Suppressor macrophage treated with lipopolysaccharide for 1 hour (primary cell): ENCODE data around the gene ANTXR1.

Experiments
- DNase-seq, 3 donors: peaks; one replicate each; pipeline ENCODE4 v3.0.0-alpha.2; 2020 to 2022

Gene ANTXR1

DNA sequence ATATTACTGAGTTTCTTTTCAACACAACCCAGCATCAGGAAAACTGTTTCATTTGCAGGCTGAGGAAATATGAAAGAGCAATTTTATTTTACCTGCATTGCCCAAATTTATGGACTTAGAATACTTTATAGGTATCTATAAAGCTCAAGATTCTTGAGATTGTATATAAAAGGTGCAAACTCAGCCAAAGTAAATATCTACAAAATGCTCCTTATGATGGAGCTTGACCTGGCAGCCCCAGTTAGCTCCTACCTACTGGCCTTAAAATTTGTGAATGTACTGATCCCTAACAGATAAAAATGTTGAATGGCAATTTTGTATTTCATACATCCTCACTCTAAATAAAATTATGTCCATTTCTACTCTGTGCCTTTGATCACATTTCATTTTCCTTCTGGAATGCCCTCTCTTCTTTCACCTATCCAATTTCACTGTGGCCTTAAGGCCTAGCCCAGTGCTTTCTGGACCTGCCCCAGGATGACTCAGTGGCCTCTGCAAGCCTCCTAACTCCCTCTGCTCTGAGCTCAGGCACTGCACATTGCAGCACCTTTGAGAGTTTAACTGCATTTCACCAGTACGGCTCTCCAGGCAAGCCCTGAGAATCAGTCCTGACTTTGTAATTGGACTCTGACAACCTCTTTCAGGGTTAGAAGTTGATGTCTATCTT lies 125.9 kb downstream of the ANTXR1 start:
- no peak for DNase-seq

DNA sequence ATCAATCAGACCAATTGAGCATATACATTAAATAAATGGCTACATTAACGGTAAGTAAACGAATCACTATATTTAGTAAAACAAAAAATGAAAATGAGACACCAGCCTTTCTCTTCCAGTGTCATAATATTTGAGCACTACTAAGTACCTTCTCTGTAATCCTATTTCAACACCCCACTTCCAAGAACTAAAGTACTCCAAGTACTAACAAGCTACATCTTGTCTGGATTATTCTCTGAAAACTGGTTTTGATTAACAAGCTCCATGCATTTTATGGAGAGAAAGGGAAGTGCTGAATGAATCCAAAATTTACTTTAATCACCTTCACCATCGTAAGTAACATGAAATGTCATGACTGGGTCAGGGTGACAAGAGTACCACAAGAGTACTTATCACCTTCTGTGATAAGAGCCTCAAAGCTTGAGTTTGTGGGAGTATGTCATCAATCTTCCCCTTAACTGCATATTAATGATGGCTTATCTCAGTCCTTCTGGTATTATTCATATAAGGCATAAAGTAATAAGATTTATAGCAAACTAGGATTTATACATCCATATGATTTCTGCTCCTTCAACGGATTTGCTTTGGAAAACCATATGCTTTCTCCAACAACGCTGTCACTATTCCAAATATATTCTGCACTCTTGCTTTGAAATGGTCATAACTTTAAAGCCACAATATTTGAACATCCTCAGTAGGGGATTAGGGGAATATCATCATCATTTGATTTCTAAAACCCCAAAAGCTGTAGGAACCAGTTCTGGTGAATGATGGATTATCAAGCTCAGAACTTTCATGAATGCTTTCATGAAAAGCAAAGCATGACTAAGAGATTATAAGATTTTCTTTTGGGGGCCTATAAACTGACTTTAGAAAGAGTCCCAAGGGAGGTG lies 127.0 kb downstream of the ANTXR1 start:
- no peak for DNase-seq

DNA sequence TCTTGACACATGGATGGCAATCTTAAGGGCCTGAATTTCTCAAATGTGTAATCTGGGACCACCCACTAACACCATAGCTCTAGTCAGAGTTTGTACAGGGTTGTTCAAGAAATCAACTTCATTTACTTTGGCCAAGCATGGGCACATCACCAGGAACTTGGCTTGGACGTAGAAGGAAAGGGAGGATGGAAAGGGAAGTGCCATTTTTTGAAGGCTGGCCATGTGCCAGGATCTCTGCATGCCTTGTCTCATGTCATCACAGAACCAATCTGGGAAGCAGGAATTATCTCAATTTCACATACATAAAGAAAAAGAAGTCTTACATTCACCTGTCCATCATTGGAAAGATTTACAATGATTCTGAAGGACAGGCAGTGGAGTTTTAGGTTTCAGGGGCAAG lies 128.1 kb downstream of the ANTXR1 start:
- peak; percentile 49 to 67 (median 55) for DNase-seq

DNA sequence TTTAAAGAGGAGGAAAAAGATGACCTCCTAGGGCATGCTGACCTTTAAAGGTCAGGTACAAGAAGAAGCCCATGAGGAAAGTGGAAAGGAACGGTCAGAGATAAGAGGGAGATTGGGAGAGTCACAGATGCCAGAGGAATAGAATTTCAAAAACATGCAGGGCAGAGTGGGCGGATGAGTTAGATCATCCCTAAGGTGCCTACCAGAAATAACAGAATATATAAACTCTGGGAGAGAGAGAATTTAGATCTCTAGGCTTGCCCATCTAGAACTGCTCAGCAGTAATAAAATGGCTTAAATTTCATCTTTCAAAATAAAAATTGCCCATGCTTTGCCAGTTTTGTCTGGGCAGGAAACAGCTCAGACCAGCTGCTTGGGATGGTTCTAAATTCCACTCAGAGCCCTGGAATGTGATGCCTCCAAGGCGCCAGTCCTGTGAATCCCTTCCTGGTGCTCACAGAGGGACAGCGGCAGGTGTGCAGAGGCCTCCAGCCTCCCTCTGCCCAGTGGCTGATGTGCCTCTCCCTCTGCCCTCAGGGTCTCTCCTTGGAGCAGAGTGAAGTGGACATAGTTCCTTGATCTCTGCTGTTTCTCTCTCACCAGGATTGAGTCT lies 130.9 kb downstream of the ANTXR1 start:
- DNase-seq: no peak

DNA sequence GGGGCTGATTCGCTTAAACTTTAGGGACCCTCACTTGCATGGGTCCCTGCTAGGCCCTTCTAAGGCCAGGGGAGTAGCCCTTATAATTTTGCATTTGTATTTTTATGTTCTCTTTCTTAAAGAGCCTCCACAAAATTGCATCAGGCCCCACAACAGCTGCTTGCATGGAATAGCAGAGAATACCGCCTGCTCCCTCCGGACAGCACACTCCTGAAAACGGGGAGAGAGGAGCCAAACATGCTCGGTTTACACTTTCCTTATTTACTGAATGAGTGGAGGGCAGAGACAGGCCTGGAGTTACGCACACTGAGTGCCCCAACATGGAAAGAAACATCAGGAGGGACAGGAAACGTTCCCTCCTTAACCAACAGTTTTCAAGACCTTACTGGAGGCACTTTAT lies 132.2 kb downstream of the ANTXR1 start:
- no peak for DNase-seq

DNA sequence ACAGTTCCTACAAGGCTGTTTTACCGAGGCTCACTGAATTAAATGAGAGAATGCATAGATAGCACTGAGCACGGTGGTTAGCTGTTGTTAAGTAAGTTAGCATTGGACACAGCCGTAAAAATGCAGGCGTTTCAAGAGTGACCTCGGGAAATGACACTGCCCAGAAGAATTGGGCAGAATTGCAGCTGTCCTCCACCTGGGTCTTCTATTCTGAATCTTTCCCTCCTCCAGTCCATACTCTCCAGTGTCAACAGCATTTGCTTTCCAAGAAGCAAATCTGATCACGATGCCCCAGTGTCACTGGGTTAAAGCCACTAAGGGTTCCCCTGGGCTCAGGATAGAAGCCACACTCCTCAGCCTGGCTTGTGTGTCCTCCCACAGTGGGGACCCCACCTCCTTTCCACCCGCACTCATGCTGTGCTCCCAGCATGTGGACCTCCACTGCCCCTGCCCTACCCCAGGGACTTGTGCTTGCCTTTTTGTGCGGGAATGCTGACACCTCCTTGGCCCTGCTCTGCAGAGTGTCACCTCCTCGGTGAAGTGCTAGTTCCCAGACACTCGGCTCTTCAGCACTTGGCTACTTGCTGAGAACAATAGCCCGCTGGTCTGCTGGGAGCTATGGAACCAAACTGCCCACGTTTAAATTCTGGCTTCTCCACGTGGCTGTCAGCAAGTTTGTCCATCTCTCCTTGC lies 135.0 kb downstream of the ANTXR1 start:
- no peak for DNase-seq

DNA sequence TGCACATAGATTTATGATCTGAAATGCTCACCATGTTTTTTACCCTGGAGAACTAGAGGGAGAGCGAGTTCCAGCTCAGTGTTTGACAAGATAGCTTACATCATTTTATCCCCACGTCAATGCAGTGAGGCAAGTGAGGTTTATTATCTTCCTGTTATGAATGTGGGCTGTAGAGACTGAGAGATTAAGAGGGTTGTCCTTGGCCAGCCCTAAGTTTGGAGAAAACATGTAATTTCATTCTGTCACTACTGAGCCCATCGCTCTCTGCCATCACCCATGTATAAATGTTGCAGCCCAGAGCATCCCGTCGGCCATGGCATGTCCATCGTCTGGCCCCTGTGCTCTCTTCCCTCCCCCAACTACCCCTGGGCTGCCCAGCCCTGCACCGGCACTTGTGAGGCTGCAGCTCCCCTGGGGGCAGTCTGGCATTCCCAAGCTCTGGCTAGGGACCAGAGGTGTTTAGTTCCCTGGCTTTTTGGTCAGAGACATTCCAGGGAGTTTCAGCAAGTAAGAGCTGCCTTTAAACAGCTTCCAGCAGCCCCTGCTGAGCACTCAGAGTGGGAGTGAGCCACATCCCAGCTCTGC lies 136.7 kb downstream of the ANTXR1 start:
- no peak for DNase-seq

DNA sequence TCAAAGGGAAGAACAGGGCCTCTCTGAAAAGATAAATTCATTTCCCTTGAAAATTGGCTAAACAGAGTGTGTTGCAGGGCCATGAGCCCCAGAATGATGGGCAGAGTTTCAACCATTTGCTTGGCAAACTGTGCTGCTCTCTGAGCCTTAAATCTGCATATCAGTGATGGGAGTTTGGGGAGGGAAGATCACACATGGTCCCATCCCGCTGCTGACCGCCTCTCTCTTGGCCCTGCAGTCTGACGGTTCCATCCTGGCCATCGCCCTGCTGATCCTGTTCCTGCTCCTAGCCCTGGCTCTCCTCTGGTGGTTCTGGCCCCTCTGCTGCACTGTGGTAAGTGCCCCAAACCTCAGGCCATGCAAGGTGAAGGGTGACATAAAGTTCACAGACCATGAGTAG lies 139.0 kb downstream of the ANTXR1 start:
- no peak for DNase-seq

DNA sequence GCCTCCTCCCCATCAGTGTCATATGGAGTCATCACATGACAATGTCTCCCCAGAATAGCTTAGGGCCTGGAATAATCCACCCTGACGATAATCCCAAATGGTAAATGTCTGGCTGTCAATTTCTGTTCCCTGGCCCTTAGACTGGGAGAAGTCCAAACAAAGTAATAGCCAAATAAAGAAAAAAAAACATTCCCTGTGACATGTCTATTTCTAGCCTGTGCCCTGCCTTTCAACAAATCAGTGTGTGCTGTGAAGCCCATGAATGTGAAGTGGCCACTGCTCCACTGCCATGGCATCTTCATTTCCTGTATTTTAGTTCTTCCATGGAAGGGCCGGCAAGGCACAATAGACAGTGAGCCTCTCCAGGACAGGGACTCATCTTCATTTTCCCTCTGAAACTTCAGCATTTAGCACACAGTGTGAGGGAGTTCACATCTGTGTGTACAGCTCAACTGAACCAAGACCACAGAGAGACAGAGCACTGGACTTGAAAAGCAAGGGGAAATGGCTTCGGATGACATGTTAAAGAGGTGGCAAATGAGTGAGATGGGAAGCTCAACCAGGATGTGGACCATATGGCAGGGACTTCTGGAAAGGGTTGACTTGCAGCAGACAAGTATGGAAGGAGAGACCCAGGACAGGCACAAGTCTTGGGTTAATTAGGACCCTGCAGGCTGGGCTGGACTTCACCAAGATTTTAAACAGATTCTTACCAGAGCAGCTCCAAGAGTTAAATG lies 140.0 kb downstream of the ANTXR1 start:
- no peak for DNase-seq

DNA sequence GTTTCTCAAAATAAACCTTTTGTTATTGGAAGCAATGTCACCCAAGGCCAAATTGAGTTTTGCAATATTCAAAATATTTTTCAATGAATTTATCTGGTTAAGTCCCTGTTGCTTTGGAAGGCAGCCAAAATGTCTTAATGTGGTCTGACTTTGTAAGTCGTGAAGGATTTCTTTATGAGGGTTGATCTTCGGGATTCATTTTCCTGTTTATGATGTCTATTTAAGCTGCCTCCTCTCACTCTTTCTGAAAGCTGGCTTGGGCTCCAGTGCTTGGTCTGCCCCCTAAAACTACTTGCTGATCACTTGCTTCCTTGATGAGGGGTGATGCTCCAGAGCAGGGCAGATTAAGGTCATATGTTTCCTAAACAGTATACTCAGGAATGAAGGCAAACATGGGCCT lies 141.1 kb downstream of the ANTXR1 start:
- no peak for DNase-seq

DNA sequence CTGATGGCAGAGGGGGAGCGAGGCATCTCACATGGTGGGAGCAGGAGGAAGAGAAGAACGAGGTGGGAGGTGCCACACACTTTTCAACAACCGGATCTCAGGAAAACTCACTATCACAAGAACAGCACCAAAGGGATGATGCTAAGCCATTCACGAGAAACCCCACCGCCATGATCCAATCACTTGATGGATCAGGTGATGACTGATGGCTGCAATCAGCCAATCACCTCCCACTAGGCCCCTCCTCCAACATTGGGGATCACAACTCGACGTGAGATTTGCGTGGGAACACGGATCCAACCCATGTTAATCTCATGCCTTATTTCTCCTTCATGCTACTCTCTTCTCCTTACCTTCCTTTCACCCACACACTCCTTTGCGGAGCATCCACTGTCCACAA lies 143.6 kb downstream of the ANTXR1 start:
- DNase-seq: no peak

DNA sequence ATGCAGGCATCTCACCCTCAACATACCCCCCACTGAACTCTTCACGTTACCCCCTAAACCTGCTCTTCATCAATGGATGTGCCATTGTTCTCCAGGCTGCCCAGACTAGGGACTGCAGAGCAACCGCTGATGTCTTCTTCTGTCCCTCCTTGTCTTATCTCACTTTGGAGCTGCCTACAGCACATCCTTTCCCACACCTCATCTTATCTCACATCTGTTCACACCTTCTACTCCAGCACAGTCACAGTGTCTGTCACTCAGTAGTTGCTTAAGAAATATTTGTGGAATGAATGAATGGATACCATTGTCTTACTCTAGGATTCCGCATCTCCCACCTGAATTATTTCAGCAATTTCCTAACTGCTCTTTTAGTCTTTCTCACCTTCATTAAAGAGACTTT lies 144.5 kb downstream of the ANTXR1 start:
- no peak for DNase-seq

DNA sequence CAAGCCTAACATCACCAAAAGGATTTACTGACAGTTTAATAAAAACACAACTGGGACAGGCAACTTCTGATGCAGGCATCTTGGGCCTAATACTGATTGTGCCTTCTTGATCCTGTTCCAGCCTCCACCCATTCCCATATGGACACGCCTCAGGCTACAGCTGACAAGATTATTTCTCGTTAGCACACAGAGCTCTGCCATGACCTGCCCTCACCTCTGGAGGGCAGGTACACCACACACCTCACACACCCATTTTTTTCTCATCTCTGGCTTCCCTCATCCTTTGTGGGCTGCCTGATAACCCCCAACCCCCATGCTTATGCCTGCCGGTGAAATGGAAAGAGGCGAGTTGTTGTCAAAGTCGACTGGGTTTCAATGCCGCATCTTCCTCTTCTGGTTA lies 147.0 kb downstream of the ANTXR1 start:
- DNase-seq: no peak

DNA sequence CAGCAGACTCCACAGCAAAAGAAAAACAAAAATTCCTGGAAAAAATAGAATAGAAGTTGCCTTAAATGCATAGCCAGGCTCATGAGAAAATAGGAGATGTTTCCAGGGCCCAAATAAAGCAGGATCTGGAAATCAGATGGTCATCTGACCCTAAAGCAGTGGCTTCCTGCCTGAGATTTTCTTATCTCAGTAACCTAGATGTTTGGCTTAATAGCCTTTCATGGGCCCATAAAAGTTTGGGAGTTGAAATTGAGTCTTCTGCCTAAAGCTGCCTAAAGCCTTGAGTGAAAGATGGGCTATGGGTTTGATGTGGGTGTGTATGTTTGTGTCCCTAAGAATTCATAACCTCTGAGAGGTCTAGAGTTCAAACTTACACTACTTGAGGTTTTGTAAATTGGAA lies 149.1 kb downstream of the ANTXR1 start:
- no peak for DNase-seq

DNA sequence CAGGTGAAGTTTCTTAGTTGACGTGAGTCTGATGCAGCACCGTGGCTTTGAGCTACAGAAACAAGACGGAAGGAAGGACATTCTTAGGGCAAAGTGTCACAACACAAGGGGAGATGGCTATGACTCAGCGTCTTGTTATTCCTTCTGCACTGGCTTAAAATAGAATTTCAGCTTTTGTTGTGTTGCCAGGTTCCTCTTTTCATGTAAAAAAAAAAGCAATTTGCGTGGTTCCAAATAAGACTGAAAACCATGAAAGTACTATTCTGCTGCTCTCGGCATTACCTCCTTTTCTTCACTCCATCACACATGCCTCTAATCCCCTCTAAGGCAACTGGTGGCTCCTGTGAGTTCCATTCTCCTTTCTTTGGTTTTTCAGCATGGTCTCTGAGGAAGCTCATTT lies 150.1 kb downstream of the ANTXR1 start:
- DNase-seq: peak; percentile 83 to 95 (median 94)

DNA sequence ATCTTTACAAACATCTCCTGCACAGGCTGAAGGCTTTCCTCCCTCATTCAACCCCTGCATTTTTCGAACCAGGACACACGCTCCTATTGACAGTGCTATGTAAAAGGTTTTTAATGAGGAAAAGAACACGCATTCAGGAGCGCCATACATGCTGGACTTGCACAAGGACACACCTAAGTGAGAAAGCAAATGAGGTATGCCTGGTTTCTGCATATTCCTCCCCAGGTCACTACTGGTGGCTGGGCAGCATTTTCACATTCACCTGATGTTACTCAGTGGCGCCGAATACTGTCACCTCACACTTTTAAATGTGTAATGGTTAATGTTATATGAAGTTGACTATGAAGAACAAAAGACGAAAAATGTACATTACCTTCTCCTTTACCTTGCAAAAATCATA lies 150.6 kb downstream of the ANTXR1 start:
- DNase-seq: no peak

DNA sequence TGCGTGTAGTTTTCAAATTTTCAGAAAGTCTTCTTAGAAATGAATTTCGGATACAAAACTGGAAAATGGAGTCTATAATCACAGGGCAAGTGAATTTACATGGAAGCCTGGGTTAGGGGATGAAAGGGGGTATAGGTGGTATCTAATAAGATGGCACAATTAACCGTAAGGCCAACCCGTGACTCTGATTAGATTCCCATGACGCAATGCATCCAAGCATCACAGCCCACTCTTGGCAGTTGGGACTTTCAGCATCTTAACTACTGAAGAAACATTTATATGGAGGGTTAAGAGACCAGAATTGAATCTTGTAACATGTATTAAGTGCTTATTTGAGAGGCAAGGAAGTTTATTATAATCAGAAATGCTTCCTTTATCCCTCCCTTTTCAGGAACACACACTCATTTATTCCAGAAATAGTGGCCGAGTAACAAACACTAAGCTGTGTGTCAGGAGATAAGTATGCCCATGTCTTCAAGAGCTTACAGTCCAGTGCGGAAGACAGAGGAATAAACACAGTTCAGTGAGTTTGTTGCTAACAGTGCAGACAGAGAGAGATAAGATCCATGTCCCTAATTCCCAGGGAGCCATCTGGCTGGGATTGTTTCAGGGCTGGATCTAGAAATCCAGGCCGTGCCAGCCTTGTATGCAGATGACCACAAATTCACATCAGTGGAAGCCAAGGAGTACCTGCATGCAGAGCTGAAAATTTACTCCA lies 151.2 kb downstream of the ANTXR1 start:
- DNase-seq: peak in 2 of 3 donors; percentile 41 to 49

DNA sequence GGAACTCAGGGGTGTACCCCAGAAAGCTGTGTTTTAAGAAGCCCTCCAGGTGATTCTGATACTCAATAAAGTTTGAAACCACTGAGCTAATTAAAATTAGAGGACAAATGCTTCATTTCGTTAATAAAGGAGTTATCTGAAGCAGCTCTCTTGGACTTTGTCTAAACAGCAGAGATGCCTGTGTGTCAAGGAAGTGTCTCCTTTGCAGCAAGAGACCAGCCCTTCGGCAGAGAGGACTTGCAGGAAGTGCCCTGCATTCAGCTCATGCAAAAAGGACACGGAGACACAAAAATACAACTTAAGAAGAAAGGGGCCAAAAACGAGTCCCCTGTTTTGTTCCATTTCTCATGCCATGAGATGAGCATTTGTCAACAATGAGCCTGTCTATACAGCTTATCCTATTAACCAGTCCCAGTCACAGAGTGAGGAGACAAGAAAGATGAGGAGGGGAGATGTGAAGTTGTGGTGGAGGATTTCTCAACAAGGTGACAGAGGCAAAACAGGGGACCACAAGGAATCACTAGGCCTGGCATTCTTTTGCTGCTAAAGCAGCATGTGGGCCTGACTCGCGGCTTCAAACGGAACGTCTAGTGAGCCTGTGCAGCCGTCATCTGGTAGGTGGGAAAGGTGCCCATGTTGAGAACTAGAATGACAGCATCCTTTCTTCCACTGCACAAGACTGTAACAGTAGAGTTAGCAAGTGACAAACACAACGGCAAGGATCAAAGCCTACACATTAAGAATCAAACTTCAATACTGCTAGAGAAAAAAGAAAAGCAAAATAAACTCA lies 152.3 kb downstream of the ANTXR1 start:
- no peak for DNase-seq

DNA sequence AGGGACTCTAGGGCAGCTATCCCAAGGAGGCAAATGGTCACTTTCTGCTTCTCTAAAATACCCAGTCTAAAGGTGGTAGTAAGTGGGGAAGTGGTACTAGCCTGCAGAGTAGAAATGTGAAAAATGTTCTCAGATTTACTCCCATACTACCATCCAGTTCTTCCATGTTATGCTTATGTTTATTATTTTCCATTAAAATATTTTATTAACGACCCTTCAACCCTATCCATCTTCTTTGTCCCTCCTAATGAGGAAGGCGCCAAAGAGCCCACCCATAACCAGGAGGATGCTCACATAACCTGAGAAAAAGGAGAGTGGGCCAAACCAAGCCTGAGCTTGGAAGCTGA lies 153.5 kb downstream of the ANTXR1 start:
- DNase-seq: no peak

DNA sequence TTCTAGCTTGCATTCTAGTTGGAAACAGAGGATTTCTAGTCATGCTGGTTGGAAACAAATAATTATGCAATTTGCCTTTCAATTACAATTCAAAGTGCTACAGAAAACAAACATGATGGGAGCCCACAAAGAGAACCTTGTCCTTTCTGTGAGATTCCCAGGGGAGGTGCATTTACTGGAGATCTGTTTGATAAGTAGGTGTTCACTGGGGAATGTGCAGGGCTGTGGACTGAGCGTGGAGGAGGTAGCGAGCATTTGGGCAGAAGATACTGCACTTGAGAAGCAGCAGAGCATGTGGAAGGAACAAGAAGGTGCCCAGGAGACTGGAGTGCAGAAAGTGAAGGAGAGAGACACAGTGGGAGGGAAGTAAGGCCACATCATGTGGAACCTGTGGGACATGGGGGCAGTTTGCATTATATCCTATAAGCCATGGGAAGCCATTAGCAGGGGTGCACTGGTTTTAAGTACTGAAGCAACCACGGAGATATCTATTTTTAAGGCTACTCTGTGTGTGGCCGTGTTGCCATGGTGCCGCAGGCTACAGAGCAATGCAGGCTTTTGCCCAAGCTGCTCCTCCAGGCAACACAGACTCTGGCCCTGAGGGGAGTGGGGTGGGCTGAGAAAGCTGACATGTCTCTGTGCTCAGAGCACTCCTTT lies 154.0 kb downstream of the ANTXR1 start:
- DNase-seq: no peak
